PC-9 (cell line): ENCODE data around the gene LNX1.

ENCODE experiments used
- EZH2 ChIP-seq: fragments of 200-600 bp; sonication (generic); IDR thresholded peaks from 2 replicates; pipeline ENCODE4 v1.8.0; 2017; ENCODE audit warnings: antibody characterized with exemption, low read depth
- TF ChIP-seq, protein P1 (sequence below): fragments of 200-600 bp; sonication (generic); conservative IDR thresholded peaks from 2 replicates; pipeline ENCODE4 v1.6.1; 2017; ENCODE audit warnings: mixed run types, antibody characterized with exemption, mild to moderate bottlenecking, moderate library complexity

DNA sequence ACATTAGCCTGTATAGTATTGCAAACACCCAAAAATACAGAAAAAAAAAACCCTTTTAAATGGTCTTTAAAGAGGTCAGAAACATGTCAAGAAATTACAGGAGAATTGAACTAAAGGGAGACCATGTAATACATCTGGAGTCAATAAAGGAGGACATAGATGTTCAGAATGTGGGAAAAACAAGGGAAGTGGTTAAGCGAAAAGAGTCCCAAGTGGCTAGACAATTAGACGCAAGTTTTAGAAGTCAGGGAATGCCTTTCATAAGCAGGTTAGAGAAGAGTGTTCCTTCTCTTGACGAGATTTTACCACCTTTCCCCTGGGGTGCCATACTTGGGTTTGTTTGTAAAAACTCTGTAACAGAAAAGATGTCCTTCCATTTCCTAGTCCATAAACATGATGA lies 7.8 kb downstream of the LNX1 start:
- TF ChIP-seq, protein P1, sequence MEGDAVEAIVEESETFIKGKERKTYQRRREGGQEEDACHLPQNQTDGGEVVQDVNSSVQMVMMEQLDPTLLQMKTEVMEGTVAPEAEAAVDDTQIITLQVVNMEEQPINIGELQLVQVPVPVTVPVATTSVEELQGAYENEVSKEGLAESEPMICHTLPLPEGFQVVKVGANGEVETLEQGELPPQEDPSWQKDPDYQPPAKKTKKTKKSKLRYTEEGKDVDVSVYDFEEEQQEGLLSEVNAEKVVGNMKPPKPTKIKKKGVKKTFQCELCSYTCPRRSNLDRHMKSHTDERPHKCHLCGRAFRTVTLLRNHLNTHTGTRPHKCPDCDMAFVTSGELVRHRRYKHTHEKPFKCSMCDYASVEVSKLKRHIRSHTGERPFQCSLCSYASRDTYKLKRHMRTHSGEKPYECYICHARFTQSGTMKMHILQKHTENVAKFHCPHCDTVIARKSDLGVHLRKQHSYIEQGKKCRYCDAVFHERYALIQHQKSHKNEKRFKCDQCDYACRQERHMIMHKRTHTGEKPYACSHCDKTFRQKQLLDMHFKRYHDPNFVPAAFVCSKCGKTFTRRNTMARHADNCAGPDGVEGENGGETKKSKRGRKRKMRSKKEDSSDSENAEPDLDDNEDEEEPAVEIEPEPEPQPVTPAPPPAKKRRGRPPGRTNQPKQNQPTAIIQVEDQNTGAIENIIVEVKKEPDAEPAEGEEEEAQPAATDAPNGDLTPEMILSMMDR: no peak
- TF ChIP-seq EZH2: no peak
